Femur (tissue), 1 donor: ENCODE data around the gene ADARB2.

Source experiments
- DNase-seq: peaks from one replicate; pipeline ENCODE4 v3.0.0-alpha.2; 2017

The ADARB2 gene

DNA sequence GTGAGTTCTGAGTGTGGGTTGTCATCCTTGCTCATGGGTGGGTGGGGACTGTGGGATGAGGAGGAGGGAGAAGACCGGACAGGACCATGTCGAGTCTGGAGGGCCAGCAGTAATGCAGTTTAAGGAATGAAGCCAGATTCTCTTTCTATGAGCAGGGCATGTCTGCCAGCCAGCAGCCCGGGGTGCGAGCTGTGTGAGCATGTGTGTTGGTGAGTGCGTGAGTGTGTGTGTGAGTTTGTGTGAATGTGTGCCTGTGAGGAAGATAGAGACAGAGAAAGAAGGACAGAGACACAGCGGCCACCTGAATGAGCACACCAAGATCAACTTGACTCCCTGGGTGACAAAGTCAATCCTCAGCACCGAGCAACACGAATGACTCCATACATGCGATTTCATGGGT lies 52.3 kb downstream of the ADARB2 start:
- DNase-seq, result no peak

DNA sequence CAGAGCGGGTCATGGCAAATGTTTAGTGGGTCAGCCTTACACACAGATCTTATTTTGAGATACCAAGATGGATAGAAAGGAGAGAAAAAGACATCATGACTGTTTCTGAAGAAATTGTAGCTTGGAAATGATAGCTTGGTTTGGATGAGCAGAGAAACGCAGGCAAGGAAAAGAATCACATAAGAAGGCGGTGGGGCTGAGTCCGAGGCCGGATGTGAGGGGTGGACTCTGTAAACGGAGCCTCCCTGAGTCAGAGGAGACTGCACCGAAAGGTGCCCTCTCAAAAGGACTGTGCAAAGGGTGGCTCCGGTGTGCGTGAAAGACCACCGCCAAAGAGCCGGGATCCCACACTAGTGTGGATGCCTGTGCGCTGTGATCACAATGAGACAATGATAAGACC lies 53.7 kb downstream of the ADARB2 start:
- no peak for DNase-seq

DNA sequence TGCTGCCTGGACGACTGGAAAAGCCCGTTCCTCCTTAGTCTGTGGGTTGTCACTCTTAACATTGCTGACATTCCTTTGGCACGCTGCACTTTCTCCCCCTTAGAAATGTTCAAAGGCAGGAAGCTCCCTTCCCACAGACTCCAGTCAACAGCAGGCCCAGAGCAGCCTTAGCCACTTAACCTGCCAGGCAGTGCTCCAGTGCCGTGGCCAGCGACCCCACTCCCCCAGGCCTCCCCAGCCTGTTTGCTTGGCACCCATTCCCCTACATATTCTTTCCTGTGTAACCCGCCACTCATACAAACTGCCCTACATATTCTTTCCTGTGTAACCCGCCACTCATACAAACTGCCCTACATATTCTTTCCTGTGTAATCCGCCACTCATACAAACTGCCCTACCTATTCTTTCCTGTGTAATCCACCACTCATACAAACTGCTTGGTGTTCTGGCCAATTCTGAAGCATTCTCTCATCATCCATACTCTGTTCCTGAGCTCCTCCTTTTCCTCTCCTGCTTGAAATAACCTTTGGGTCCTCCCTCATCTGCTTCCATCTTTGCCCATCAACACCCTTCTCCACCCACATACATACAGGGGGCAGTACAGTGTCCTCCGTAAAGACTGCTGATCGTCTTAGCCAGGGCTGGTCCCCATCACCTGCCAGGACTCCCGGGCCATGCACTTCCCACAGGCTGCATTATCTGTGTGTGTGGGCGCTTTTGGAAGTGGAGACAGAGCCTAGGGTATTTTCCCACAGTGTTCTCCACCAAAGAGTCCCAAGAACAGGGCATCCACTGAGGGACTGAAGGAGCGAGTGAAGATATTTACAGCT lies 57.3 kb downstream of the ADARB2 start:
- no peak for DNase-seq

DNA sequence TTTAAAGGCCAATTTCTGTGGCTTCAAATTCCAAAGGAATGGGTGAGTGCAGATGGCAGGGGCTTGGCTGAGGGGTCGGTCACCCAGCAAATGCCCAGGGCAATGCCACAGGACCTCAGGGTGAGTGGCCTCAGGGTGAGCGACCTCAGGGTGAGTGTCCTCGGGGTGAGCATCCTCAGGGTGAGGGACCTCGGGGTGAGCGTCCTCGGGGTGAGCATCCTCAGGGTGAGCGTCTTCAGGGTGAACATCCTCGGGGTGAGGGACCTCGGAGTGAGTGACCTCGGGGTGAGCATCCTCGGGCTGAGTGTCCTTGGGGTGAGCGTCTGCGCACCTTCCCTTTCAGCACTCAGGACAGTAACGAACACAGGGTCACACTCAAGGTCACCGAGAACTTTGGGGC lies 59.2 kb downstream of the ADARB2 start:
- DNase-seq, result no peak

DNA sequence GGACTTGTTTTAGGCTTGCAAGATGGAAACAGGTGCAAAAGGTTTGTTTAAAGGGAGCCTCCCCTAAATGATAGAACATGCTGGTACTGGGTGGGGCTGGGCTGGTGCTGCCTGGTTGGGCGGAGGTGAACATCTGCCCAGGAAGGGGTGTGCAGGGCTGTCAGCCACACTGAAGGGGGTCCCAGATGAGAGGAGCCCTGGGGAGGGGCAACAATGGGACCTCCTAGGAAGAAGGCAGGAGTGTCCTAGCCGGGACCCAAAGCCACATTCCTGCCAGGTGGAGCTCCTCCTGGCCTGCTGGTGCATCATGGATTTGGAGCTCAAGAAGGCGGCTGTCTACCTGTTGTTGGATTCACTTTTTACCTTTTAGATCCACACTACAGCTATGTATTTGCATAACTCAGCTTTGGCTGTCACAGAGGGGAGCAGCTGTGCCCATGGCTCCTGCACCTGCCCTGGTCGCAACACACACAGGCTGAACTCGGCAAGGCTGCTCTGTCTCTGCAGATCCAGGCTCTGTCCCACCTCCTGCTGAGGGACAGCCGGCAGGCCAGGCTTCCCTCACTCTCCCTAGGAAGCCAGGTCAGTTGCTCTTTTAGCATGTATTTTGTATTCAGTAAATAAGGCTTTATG lies 59.9 kb downstream of the ADARB2 start:
- no peak for DNase-seq

DNA sequence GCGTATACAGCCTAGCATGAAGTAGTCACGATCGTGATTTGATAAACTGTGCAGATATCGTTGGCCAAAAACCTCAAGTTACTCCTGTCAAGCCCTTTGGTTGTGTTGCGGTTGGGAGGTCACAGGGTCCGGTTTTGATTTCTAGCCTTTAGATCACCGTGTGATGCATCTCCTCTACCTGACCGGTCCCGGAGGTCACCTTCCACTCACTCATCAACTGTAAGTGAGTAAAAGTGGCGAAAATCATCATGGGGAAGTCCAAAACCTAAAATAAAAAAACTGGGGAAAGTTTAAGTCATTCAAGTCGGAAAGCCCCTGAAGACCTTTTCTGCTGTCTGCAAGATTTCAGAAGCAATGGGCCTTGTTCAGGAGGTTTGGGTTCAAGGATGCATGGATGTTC lies 62.8 kb downstream of the ADARB2 start:
- DNase-seq, result no peak

DNA sequence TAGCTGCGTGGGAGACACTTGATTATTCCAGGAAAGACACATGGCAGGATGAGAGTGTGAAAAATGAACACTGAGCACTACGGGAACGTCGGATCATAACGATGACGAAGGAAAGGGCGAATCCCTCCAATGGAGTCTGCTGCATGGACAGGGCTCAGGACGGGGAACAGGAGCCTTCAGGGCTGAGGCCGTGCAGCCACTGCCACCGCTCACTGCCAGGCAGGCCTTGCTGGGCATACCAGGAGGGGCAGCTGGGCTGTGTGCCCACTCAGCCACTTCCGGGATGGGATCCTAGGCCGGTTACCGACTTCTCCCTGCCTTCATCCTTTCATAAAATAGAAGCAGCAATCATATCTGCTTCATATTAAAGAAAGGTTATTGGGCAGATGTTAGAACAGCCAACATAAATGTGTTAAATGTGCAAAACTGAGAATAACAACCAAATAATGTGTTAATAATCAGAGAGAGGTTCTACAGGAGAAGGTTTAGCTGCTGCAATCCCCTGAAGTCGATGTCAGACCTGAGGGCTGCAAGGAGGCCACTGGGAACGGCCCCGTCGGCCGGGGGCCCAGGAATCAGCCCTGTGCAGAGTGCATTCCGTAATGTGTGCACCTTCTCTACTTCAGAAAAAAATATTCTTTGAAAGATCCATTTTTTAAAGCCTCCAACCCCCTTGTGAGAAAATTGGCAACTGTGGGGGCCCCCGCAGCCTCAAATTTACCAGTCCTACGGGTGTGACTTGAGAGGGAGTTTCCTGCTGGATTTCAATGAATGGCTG lies 63.6 kb downstream of the ADARB2 start:
- DNase-seq, result no peak

DNA sequence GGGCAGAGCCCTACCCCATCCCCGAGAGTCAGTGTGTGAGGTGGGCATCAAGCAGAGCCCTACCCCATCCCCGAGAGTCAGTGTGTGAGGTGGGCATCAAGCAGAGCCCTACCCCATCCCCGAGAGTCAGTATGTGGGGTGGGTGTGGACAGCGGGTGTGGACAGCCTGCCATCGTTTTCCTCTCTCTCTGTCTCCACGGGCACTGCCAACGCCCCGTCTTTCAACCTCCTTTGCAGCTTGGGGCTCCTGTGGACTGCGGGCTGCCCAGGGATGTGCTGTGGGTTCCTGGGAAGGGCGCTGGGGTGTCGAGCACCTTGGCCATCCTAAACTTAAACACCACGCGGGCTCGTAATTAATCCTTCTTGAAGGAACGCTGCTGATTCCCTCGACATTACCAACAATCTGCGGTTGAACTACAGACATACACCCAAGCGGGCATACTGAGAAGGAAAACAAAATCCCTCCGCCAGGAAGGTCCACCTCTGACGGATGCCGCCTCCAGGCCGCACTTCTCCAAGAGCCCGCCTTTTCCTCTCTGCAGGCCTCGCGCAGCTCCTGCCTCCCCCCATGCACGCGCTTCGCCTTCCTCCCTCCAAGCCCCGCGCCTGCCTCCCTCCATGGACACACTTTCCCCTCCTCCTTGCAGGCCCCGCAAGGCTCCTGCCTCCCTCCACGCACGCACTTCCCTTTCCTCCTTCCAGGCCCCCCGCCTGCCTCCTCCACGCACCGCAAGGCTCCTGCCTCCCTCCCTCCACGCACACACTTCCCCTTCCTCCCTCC lies 65.1 kb downstream of the ADARB2 start:
- no peak for DNase-seq

DNA sequence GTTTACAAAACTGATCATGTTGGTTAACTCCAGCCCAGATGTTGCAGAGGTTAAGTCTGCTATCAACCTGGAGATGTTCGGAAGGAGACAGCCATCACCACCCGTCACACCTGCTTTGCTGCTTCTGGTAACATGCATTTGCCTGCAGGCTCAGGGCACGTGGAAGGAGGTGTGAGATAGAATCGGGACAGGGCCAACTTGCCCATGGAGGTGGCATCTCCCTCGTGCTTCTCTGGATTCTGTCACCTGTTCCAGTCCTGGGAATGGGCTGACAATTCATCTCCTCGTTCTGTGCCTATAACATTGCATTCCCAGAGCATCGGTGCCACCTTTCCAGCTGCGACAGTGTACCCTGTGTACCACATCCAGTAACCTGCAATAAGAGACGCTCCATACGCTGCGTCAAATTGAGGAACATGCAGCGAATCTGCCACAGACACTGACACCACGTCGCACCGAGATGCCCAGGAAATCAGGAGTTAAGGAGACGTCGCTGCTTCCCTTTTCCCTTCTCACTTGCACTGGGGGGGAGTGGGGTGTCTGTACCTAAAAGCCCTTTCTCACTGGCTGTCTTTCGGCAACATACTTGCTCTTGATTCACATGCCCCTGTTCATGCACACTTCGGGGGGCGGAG lies 65.8 kb downstream of the ADARB2 start:
- no peak for DNase-seq

DNA sequence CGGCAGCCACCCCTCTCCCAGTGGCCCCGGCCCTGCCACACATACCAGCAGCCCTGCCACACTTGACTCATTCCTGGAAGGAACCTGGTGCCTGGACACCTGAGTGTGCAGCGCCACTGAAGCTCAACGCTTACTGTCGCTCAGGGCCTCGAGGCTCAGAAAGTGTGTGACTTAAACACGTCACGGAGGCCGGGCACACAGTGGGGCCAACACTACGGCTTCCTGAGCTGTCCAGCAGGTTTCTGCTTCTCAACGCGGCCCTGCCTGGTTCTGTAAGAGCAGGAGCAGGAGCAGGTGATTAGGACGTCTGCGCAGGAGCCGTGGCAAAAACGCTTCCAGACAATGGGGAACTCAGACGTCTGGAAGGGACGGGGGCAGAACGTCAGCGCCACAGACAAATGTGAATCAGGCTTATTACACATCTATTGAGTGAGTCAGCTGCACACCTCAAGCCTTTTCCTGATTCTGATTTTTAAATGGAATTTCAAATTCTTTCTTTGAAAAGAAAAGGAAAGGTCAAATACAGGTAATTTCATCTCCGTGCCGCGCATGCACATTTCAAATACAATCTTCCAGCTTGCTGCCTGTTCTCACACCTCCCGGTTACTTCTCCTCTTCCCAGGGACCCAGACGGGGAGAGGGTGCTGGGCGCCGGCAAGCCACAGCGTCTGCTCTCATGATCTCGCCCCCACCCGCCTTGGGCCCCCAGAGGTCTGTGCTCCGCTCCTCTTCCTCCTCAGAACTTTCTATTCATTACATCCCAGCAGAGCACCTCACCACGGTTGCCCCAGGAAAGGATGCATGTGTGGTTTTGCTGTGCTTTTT lies 66.6 kb downstream of the ADARB2 start:
- no peak for DNase-seq

DNA sequence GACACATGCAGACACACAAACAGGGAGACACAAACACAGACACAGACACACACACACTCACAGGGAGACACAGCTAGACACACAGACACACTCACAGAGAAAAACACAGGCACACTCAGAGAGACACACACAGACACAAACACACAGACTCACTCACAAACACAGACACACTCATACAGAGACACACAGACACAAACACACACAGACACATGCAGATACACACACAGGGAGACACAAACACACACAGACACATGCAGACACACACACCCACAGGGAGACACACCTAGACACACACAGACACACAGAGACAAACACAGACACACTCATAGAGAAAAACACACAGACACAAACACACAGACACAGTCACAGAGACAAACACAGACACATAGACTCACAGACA lies 67.9 kb downstream of the ADARB2 start:
- no peak for DNase-seq

DNA sequence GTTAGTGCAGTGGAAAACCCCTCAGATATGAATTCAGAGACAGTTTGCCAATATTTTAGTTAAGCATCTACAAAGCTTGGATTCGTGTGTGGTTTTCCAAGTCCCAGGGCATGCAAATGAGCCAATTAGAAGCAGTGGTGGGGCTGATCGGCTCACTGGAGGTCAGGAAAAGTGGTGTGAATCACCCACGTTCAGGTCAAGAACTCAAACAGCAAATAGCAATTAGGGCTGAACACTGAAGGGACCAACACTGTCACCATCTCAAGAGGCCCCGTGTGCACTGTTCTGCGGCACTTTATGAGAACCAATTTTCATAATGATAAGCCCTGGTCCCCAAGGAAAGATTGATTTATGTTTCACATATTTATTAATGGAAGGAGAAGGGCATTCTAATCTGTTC lies 68.9 kb downstream of the ADARB2 start:
- DNase-seq, result no peak

DNA sequence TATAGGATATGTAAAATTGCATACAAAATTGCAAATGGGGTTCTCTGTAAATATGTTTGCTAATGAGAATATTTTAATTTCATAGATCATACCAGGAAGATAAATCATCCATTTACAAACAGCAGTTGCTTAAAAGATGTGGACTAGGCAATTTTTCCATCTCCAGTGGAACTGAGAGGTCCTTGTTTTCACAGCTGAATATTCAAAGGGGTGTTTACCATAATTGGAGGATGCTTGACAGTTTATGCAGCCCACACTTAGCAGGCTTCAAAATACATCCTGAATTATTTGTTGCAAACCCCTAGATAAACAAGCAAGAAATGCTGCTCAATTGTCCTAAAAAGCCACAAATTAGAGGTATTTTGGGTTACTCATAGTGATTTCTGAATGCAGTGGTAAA lies 69.9 kb downstream of the ADARB2 start:
- DNase-seq, result no peak

DNA sequence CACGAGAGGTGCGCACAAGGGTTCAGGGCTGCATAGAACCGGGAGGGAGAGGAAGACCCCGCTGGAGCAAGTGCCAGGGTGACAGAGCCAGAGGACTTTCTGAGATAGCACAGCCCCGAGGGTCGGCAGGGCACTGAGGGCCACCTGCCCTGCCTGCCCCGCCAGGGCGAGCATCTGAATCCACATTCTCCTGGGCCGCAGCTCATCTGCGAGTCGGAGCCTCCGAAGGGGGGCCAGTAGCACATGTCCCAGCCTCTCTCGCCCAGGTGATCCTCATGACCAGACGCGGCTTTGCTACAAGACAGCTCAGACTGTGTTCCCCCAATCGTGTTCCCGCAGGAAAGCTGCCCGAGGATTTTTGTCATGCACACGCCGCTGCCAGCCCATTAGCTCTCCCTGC lies 71.2 kb downstream of the ADARB2 start:
- no peak for DNase-seq

DNA sequence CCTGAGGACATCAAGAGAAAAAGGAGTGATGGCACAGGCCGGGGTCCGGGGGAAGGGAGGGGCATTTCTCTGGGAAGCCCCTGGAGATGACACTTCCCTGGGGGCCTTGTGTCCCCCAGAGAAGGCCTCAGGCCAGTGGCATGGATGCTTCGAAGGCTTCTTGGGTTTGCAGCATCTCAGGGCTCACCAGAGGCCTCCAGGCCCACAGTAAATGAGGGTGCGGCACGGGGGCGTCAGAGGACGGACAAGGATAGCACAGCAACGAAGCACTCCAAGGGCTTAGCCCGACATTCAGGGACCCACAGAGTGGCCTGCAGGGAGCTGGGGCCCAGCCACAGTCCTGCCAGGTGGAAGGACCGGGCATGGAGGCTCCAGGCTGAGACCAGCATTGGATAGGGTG lies 71.6 kb downstream of the ADARB2 start:
- DNase-seq, result no peak

DNA sequence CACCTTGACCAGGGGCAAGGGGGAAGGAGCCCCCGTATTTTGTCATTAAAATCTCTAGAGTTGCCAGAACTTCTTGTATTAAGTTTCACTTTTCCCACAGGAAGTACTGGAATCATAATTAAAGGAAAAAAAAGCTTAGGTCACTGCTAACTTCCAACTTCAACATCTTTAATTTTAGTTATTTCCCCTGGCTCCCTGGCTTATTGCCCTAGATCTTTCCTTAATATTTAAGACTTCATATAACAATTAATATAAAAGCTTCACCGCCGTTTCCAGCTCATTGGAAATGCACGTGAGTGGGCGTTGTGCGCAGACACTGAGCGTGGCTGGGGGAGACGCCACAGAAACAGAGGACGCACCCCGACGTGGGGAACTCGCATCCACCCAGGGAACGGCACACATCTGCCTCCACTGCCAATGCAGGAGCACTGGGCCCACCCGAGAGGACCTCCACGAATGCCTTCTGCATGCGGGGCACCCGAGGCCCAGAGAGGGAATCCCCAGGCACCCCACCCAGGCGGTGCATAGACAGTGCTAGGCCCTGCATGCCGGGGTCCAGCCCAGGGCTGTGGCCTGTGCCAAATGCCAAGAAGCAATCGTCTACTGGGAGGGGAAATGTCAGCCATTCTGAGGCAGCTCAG lies 72.2 kb downstream of the ADARB2 start:
- DNase-seq, result no peak

DNA sequence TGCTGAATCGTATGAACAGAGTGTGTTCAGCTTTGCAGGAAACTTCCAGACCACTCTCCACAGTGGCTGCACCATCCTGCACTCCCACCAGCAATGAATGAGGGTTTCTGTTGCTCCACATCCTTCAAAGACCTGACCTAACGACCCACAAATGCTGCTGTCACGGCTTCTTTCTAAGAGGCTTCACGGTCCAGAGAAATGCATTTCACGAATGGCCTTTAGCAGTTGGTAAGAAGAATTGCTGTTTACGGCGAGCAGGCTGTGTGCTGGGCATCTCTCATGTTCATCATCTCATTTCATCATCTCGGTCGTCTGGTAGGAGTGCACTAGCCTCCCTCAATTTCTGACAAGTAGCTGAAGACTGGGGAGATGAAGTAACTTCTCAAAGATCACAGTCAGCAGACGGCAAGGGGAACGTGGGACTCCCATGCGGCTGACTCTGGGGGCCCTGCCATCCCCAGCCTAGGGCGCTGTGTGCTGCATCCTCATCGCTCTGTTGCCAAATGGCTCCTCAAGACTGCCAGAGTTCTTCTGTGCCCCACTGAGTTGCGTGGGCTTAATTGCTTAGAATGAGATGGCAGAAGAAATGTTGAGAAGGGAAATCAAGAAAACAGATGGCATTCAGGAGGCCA lies 72.9 kb downstream of the ADARB2 start:
- no peak for DNase-seq

DNA sequence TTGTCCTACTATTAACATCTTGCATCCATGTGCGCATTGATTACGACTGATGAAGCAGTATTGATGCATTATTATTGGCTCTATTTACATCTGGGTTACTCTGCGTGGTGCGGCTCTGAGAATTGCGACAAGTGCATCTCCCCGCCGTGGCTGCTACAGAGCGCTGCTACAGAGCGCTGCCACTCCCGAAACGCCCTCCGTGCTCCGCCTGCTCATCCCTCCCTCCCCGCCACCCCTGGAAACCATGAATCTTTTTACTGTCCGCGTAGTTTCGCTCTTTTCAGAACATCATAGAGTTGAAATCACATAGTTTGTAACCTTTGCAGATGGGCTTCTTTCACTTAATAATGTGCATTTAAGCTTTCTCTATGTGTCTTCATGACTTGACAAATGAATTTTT lies 74.1 kb downstream of the ADARB2 start:
- no peak for DNase-seq

DNA sequence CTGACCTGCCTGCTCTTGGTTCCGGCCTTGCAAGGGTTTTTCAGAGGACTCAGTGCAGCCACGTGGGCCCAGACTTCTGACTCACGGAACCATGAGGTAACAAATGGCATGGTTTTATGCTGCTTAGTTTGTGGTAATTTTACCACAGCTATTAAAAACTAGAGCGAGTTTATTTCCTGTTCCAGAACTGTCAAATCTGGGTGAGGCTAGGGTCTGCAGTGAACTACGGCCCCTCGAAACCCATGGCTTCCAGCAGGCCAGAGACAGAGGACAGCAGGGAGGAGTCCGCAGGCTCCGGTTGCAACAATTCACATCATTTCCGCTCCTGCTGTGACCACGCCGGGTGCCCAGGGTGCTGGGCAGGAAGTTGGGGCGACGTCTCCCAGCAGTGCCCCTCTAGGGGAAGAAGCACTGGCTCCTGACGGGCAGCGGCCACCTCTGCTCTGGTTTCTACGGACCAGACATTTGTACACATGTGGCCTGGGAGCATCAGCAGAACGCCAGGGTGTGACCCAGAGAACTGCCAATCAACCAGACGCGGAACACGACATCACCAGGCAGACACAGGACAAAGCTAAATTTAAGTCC lies 74.8 kb downstream of the ADARB2 start:
- DNase-seq, result no peak

DNA sequence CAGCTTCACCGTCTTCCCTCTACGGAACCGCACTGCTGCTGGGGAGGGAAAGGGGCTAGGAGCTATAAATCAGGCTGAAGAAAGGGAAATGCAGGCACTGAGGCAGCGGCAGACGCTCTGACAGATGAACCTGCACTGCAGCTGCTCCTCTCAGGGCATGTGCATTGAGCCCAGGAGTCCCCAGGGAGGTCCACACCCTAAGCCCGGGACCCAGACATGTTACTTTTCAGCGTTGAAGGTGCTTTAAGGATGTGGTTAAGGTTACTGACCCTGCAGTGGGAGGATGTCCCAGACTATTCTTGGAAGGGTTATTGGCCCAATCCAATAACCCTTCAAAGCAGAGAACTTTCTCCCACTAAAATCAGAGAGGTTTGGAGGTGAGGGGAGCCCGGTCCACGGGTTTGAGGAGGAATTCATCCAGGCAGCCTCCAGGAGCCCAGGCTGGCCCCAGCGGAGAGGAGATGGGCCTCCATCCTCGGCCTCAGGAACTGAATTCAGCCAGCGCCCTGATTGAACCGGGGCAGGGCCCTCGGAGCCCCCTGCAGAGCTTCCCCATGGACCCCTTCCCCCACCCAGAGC lies 75.4 kb downstream of the ADARB2 start:
- DNase-seq, result no peak
